ENCODE data around the gene HOXC11. TPM values are rescaled to one million over a fixed set of nuclear protein-coding genes. Genes with fewer than 3 reads are reported as not detected.

Gene HOXC11
- total and polyA plus RNA-seq, 10 of the 15 experiments (the other 5 are each of a cell fraction or from before 2014, with no cell fraction given): not detected

GRCh38 chr12:53980802-53981496, 8.0 kb downstream of the HOXC11 start:
- DNase-seq (ENCODE audit: low read depth, low spot score): no peak
- CTCF ChIA-PET: interaction anchor here (0.5 to 1.4 kb wide), 4 partner anchors 11 to 411 kb away, joined by 3 to 5 read pairs (median 4); no protein-coding TSS in a partner anchor
- Histone ChIP-seq H2AFZ (ENCODE audit: control insufficient read depth, low read depth, low read length) (no peak overlapping the region), H3K4me2 (ENCODE audit: control insufficient read depth, insufficient read depth) (no peak overlapping the region), H3K36me3 (ENCODE audit: control insufficient read depth in 2 of 2, insufficient read depth in 2 of 2, low read length in 1 of 2) (no peaks in the 10 kb centered on the region), H3K4me1 (ENCODE audit: control insufficient read depth, insufficient read depth, low read length) (peaks cover 26% of the 10 kb centered on the region), H4K20me1 (ENCODE audit: control insufficient read depth, insufficient read depth) (no peaks in the 10 kb centered on the region), H3K79me2 (ENCODE audit: control insufficient read depth, insufficient read depth, low read length) (no peaks in the 10 kb centered on the region), H3K27ac (ENCODE audit: control insufficient read depth, insufficient read depth) (no peak overlapping the region), H3K9me3 (replicated peaks; ENCODE audit: control insufficient read depth, insufficient read depth, low read length) (no peaks in the 10 kb centered on the region; the same call in 1 of the 3 replicates), H3K4me3 (no peak overlapping the region), H3K27me3 (replicated peaks in 1 of 2; ENCODE audit: control insufficient read depth in 2 of 2, insufficient read depth in 2 of 2, low read length in 1 of 2) (peaks cover 29 to 43% of the 10 kb centered on the region in 2 experiments), H3K9ac (ENCODE audit: control insufficient read depth, insufficient read depth, low read length) (no peak overlapping the region)
- ATAC-seq: no peak
- FAIRE-seq: no peak
- POLR2A ChIA-PET: no interaction called here
- in situ Hi-C loops (cut with MboI): no loop called here
- no TSS peak for BruUV-seq (replicated peaks)
- WGBS (ENCODE audit: insufficient coverage, insufficient replicate concordance, low lambda C conversion rate, missing lambda C conversion rate): 21% methylated on average over 15 of the region's 15 CpGs
- SMC1A ChIA-PET (ENCODE audit: uncharacterized antibody, unreplicated experiment): interaction anchor here (1.0 kb wide), 1 partner anchor 10 kb away, joined by 3 read pairs; no protein-coding TSS in a partner anchor
- intact Hi-C loops (cut with micrococcal nuclease; ENCODE audit: unreplicated experiment): loop anchor here (10.0 kb wide), 2 partner anchors 186 to 276 kb away; no protein-coding TSS in a partner anchor
- no peak for TF ChIP-seq EED (IDR thresholded peaks at IDR 0.05; ENCODE audit: low read depth)
- TF ChIP-seq, protein P1, sequence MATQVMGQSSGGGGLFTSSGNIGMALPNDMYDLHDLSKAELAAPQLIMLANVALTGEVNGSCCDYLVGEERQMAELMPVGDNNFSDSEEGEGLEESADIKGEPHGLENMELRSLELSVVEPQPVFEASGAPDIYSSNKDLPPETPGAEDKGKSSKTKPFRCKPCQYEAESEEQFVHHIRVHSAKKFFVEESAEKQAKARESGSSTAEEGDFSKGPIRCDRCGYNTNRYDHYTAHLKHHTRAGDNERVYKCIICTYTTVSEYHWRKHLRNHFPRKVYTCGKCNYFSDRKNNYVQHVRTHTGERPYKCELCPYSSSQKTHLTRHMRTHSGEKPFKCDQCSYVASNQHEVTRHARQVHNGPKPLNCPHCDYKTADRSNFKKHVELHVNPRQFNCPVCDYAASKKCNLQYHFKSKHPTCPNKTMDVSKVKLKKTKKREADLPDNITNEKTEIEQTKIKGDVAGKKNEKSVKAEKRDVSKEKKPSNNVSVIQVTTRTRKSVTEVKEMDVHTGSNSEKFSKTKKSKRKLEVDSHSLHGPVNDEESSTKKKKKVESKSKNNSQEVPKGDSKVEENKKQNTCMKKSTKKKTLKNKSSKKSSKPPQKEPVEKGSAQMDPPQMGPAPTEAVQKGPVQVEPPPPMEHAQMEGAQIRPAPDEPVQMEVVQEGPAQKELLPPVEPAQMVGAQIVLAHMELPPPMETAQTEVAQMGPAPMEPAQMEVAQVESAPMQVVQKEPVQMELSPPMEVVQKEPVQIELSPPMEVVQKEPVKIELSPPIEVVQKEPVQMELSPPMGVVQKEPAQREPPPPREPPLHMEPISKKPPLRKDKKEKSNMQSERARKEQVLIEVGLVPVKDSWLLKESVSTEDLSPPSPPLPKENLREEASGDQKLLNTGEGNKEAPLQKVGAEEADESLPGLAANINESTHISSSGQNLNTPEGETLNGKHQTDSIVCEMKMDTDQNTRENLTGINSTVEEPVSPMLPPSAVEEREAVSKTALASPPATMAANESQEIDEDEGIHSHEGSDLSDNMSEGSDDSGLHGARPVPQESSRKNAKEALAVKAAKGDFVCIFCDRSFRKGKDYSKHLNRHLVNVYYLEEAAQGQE (IDR thresholded peaks at IDR 0.05; ENCODE audit: low read depth, low read length): no peak
- peak; percentile 44; the same call in 1 of the 2 replicates for TF ChIP-seq RUNX3 (IDR thresholded peaks at IDR 0.05; ENCODE audit: low read length)
- RAD21 ChIA-PET (ENCODE audit: unreplicated experiment): no interaction called here

Measured in GM12878 (cell line).